HS-5 (cell line): Measurements from ENCODE around the gene CGB5.
"Not testable (repeated sequence)": the region's sequence is repeated elsewhere in the genome, so short reads cannot be mapped to it uniquely, and the experiment has no call there.

Experiments used
- DNase-seq: peaks from one replicate; pipeline ENCODE4 v3.0.0-alpha.2; 2012; ENCODE audit warnings: low read depth

Gene CGB5

GRCh38 chr19:49043548-49043947, at the start of gene CGB5:
TSS of gene CGB5 (plus strand) at chr19:49043848. CDS start at chr19:49044210, 362 bp downstream.
- not testable (repeated sequence) for DNase-seq

GRCh38 chr19:48994035-48994386, 49.6 kb upstream of the CGB5 start:
- DNase-seq = no peak

GRCh38 chr19:48997972-48998371, 45.7 kb upstream of the CGB5 start:
- DNase-seq = no peak

- no peak for DNase-seq
Observed at GRCh38 chr19:48999481-49000325, 43.9 kb upstream of the CGB5 start.

- DNase-seq = no peak
Observed at GRCh38 chr19:49004133-49004532, 39.5 kb upstream of the CGB5 start.

- DNase-seq = no peak
Observed at GRCh38 chr19:49004964-49005614, 38.6 kb upstream of the CGB5 start.

- DNase-seq = no peak
Observed at GRCh38 chr19:49006905-49007304, 36.7 kb upstream of the CGB5 start.

GRCh38 chr19:49009828-49010227, 33.8 kb upstream of the CGB5 start:
- DNase-seq = no peak

GRCh38 chr19:49010453-49010852, 33.2 kb upstream of the CGB5 start:
- DNase-seq = no peak

GRCh38 chr19:49011194-49011593, 32.5 kb upstream of the CGB5 start:
- no peak for DNase-seq

GRCh38 chr19:49014123-49014869, 29.4 kb upstream of the CGB5 start:
- DNase-seq = no peak

GRCh38 chr19:49014870-49015255, 28.8 kb upstream of the CGB5 start:
- no peak for DNase-seq

- no peak for DNase-seq
Observed at GRCh38 chr19:49016067-49016839, 27.4 kb upstream of the CGB5 start.

GRCh38 chr19:49017041-49017665, 26.5 kb upstream of the CGB5 start, which contains the start of gene LHB:
TSS of gene LHB (minus strand) at chr19:49017091. CDS start at chr19:49017081, 10 bp downstream.
- no peak for DNase-seq

- DNase-seq = no peak
Observed at GRCh38 chr19:49017666-49018351, 25.8 kb upstream of the CGB5 start.

- DNase-seq = not testable (repeated sequence)
Observed at GRCh38 chr19:49018388-49019241, 25.0 kb upstream of the CGB5 start.

GRCh38 chr19:49019242-49019932, 24.3 kb upstream of the CGB5 start:
- no peak for DNase-seq

- DNase-seq = no peak
Observed at GRCh38 chr19:49020342-49020741, 23.3 kb upstream of the CGB5 start.
